Measurements from ENCODE around the gene ERBB4.
"Not testable (repeated sequence)": the region's sequence is repeated elsewhere in the genome, so short reads cannot be mapped to it uniquely, and the experiment has no call there.

The ERBB4 gene

DNA sequence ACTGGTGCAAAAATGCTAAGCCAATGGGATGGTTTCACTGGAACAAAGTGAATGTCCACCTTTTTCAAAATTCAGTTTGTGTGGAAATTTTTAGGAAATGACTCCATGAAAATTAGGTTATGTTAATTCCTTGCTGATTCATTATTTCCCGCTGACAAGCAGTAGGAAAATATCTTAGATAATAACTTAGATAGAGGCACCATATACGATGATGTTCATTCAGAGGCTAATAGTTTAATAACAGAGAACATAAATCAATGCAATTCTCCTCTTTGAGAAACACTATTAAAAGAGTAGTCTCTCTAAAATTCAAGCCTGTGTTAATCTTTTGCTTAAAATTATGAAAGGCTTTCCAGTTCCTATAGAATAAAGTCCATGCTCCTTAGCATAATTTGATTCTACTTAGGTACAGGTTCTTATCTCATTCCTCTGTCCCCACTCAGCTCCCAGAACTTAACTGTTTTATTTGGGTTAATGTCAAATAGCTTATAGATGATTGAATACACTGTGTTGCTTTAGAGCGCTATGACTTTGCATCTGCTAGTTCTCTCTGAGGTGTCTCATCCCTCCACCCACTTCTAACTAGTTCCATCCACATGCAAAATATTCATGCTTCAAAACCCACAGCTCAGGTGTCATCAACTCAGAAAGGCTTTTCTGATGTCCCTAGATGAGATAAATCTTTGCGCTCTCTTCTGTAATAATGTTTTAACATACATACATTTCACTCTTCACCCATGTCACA, 503.6 kb downstream of the ERBB4 start:
- no peak for DNase-seq

DNA sequence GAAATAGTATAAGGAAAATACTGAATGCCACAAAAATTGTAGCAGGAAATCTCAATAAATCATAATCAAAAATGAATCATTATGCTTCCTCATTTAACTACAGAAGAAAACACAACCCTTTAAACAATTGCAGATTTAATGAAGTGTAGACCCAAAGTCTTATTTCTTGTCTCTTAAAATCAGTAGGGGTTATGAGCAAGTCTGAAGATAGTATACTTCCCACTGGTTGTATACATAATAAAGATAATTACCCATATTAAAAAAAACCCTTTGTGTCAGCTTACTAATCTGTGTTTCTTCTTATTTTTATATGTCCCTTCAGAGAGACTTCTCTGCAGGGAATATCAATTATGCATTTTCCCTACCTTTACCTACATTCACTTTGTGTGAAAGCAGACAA, 504.7 kb downstream of the ERBB4 start:
- no peak for DNase-seq

DNA sequence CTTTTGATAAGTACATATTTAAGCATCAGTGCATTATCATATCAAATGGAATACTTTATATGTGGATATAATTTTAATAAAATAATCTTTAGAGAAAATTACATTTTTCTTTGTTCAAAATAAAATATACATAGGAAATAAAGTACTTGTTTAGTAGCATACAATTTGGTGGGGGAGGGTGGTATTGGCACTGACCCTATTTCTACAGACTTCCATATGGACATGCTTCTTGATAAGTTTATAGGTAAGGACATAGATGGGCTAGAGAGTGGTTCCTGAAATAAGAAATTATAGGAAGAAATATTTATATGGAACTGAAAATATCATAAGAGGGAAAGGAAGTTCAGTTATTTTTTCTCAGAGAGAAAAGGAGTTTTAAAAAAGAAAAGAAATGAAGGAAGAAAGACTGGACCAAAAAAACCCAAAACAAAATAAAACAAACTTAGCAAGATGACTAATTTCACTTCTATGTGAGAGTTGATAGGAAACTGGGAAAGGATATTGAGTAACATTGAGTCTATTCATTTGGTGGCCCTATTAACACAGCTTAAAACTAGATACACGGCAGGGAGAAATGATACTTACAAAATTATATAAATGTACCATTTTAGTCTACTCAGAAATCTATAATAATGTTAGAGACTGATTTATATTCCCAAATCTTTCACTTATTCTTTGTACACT, 505.9 kb downstream of the ERBB4 start:
- DNase-seq: no peak

DNA sequence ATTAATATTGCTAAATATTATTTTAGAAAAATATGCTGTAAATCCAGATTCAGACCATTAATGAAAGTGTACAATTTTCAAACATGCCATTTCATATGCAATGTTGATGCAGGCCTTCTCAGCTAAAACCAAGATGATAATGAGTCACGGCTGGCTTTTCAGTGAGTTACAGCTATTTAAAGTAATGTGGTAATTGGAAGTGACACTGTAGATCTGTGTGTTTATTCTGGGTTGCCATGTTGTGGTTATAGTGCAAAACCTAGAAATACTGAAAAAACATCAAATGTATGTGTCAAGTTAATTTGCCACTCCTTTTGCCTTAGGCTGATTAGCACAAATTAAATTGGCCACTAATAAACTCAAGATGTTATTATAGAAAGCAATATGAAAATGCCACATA, 506.6 kb downstream of the ERBB4 start:
- no peak for DNase-seq

DNA sequence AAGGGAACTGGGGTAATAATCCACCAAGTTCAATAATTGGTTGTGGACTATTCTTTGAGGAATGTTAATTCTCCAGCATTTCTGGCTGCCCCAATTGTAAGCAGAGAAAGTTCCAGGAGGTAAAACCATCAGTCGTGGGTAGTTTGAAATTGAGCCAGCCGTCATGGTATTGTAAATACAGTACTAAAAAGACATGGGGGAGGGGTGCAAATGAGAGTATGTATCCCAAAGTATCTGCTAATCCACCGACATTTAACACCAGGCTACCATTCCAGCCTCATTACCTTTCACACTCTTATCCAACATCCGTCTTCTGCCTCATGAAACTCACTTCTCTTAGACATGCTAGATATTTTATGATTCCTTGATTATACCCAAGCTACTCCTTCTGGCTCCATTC, 507.9 kb downstream of the ERBB4 start:
- no peak for DNase-seq

DNA sequence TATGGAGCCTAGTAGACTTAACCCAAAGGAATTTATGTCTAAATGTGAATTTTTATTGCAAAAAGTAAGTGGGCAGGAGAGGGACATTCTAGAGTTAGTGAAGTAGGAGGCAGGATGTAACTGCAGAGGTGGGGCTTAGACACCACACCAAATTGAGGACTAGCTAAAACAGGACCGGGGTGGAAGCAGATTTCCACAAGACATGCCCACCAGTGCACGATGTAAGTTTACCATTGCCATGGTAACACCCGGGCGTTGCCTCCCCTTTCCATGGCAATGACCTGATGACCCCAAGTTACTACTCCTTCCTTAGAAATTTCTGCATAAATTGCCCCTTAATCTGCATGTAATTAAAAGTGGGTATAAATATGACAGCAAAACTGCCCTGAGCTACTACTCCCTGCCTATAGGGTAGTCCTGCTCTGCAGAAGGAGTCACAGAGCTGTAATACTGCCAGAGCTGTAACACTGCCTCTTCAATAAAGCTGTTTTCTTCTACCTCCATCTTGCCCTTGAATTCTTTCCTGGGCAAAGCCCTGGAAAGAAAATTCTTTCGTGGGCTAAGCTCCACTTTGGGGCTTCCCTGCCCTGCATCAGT, 509.7 kb downstream of the ERBB4 start:
- no peak for DNase-seq

DNA sequence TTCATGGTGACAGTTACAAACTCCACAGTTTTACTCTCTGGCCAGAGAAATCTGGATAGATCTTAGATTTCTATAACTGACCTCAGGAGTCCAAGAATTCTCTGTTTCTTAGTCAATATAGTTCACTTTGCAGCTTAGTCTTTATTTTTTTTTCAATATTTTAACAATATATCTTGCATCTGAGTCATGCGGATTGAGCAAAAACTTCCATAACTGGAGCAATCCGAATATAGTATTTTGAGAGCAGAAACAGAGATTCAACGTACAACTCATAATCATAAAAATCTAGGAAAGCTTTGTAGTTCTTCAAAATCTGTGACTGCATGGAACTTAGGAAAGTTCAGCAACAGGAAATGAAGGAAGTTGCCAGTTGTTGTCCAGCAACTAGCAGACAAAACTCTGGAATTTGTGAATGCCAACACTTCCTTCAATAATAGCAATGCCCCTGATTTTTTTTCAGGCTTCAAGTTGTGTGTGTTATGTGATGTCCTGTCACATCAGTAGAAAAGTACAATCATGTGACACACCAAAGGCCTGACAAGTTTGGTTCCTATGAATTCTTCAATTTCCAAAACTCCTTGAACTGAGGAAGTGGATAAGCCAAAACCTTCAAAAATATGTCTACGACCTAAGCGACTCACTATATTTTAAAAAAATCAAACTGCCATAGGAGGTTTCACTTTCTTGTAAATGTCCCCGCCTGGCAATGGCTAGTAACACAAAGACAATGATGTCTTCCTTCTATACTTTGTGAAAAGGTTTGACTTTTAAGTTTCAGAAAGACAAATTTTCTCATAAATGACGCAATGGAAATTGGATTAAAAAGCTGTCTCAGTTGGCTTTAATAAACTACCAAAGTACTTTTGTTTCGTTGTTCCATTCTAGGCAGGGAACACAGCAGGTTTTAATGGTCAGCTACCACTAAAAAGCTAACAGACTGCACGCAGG, 510.6 kb downstream of the ERBB4 start:
- no peak for DNase-seq

DNA sequence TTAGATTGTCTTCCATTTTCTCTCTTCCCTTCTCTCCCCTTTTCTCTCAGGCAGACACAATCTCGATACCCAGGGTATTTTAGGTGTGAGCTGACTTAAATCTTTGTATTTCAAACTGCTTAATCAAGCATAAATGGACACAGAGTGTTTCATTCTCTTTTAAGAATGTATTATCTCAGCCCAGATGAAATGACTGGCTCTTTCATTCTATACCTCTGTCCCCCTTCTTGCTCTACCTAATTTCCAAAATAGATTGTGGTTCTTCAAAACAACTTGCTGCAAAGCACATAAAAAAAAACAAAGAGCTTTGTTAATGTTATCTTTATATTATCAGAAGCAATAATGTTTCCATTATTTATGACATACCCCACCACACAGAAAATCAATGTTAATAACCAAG, 514.6 kb downstream of the ERBB4 start:
- DNase-seq: no peak

DNA sequence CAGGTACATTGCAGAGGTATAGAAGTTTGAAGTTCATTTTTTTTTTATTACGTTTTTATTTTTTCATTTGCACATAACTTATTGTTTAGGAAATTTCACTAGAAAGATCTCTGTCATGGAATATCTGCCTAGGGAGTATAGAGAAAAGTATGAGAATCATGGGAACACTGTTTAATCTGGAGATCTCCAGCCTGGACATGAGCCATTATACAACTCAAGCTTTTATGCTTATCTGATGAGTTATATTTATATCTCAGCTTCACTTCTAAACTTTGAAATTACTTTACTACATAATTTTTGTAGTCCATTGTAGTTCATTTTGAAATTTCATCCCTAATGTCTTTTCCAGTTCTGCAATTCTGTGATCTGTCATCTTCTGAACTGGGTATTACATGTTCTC, 515.6 kb downstream of the ERBB4 start:
- no peak for DNase-seq

DNA sequence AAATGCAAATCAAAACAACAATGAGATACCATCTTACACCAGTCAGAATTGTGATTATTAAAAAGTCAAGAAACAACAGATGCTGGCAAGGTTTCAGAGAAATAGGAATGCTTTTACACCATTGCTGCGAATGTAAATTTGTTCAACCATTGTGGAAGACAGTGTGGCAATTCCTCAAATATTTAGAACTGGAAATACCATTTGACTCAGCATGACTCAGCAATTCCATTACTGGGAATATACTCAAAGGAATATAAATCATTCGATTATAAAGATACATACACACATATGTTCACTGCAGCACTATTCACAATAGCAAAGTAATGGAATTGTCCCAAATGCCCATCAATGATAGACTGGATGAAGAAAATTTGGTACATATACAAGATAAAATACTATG, 516.7 kb downstream of the ERBB4 start:
- DNase-seq: no peak

DNA sequence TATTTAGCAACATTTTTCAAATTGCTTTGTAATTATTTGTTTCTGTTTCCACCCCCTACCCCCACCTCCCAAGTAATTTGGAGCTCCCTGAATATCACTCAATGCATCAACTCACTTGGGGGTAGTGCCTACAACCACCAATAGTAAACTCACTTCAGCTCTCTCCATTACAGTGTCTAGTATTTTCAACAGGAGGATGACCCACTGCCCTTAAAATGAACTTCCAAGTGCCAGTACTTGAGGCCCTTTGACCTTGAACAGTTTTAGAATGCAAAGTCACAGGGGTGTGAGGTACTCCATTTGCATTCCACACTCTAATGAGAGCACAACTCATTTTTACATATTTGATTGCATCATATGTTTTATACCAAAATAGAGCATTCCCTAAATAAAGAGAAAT, 523.0 kb downstream of the ERBB4 start:
- DNase-seq: no peak

DNA sequence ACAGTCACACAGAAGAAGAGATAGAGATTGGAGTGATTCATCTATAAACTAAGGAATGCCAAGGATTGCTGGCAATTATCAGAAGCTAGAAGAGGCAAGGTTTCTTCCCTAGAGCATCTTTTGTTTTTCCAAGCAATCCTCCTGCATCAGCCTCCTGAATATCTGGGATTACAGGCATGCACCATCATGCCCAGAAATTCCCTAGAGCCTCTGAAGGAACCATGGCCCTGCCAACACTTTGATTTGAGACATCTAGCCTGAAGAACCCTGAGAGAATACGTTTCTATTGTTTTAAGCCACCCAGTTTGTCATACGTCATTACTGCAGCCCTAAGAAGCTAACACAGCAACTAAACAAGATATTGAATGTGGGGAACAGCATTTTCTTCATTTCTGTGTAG, 525.0 kb downstream of the ERBB4 start:
- no peak for DNase-seq

DNA sequence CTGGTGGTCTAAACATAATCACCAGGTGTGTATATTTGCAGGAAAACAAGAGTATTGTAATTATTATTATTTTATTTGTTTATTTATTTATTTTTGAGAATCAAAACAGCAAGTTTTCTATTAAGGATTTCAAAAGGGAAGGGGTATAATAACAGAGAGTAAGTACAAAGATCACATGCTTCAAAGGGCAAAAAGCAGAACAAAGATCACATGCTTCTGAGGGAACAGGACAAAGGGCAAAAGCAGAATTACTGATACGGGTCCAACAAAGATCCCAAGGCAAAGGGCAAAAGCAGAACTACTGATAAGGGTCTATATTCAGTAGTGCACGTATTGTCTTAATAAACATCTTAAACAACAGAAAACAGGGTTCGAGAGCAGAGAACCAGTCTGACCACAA, 528.3 kb downstream of the ERBB4 start:
- DNase-seq: not testable (repeated sequence)

DNA sequence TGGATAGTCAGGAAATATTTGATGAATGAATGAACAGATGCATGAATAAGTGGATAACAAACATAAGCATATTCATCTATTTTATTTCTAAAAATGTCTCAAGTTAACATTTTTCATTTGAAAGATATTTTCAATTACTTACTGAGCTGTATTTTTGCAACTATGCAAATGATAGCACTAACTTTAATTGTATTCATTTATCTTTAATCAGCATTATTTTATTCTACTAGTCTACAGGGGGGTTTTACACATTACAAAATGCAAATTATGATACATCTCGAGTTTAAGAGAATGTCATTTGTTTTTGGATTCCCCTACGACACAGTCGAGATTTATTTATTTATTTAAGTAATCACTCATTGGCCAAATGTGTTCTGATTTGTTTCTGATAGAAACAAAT, 530.6 kb downstream of the ERBB4 start:
- no peak for DNase-seq

DNA sequence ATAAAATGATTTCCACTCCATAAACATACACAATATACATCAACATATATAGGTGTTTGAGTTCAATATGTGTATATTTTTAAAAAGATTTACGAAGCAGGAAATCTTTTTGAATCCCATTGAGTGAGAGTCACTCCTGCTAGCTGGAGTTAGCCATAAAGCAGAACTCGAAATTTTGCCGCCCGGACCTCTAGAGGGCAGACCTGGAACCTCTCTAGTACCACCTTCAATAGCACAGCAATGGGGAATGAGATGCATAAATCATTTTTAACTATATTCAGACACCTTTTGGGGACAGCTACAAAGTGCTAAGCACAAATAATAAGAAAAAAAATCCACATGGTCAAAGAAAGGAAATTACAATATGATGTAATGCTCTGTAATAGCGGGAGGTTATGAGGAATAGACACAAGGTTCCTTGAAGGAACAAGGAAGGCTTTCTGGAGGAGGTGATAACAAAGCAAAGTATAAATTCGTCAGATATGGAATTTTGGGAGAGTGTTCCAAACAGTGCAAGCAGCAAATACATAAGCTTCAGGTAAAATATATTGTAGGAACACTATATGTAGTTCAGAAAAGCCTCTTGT, 533.4 kb downstream of the ERBB4 start:
- DNase-seq: no peak

DNA sequence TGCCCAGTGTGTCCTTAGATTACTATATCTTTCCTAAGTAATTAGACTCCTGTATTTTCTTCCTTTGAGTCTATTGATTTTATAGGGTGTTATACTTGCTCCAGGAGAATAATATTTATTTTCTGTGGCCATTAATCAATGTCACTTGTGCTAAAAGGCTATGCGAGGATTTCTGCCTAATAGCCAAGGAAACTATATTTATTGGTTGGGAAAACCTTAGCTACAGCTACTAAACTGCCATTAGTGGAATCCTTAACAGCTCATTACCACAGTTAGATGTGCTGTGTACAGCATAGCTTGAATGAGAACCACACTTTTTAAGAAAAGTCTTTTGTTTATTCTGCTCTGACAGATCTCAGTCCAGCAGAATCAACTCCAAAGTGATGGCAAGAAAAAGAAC, 537.3 kb downstream of the ERBB4 start:
- DNase-seq: no peak

DNA sequence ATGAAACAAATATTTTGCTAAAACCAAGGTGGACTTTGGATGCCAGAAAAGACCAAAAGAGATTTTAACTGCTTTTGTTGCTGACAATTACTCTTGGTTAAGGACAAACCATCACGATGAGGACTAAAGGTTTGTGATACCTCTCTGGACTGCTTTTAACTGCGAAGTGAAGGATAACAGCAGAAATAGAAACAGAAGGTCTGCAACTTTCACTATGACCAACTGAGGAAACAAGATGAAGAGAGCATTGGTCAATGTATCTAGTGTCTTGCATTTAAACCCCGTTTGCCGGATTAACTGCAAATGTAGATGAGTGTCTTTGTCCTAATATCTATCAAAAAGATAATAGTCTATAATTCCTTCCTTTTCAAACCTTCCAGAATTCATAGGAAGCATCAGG, 541.7 kb downstream of the ERBB4 start:
- no peak for DNase-seq

DNA sequence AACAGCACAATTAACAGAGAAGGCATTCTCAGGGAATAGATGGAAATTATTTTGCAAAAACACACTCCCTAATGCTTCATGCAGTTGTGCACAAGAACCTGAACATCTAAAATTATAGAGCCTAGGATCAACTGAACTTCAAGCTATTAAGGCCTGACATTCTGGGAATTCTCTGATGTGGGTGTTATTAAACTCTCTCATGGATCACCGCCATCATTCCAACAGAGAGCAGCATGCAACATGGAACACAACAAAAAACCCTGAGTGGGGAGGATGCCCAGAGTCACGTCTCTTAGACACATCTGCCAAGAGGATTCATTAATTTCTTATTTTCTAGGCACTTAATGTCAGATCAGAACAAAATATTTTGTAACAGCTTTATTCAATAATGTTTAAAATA, 543.8 kb downstream of the ERBB4 start:
- no peak for DNase-seq

DNA sequence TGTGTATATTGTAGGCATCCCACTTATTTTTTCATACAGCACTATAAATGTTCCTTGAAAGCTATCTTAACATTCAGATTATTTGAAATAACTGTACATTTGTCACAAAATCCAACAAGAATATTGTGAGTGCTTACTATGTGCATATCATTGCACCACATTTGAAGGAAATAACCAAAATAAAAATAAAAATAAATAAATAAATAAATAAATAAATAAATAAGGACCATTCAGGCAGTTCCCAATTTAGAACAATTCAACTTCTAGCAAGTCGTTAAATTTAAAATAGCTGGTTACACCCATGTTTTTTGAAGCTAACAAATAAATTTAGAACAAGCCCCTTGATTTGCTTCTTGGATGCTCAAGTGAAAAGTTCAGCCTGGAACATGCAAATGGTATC, 548.3 kb downstream of the ERBB4 start:
- DNase-seq: no peak

DNA sequence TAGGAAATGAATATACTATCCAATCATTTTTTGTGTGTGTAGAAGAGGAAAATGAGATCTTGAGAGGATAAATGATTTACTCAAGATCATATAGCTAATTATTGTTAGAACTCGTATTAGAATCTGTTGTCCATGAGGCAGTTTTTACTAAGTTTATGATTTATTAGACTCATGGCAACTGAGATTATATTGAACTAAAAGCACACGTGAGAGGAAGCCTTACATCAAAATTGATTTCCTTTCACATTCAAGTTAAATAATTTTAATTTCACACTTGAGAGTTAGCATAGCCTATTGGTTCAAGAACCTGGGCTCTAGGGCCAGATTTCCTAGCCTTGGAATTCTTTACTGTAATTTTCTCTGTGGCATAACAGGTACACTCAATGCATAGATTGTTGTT, 552.3 kb downstream of the ERBB4 start:
- DNase-seq: no peak

DNA sequence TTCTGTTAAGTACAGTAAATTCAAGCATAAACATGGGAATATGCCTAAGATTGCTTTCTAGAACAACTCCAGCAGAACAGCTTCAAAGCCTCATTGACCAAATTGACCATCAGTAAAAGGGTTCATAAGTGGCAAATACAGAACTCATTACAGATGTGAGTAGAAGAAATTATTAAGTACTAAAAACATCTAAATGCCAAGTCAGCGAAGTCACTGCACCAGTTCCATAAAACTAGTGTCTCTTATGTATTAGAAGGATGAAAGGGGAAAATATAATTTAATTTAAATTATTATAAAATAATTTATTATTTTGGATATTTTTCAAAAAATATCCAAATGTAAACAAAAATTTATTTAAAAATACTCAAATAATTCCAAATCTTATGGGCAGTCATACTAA, 553.2 kb downstream of the ERBB4 start:
- DNase-seq: no peak

DNA sequence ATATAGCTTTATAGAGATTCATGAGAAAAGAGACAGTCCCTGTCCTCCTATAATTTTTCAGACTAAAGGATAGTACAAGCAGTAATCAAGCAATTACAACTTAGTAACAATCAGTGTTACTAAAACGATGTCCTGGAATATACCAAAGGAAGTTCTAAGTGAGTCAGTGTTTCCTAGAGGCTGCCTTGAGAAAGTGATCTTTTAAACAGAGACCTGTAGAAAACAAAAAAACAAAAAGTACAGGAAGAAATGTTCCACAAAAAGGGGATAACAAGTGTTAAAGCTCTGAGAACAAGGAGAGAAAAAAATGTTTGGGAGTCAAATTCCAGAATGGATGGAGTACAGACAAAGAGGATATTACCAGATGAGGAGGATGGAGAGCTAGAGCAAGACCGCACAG, 556.4 kb downstream of the ERBB4 start:
- no peak for DNase-seq

DNA sequence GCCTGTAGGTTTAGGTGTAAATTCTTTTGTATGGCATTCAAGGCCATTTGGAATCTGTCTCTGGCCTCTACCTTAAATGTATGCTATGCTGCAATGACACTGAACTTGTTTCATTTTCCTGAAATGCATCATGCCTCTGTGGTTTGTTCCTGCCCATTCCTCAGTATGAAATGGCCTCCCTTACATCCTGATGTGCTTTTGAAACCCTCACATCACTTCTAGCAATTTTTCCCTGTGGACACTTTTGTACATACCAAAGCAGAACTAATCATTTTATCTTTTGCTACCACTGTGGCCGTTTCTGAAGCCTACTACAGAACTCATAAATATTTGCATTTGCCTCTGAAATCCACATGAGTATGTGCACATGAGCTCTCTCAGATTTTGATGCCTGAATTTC, 557.2 kb downstream of the ERBB4 start:
- DNase-seq: no peak
